ENCODE results near the gene NRIP1. TPM values are rescaled to one million over a fixed set of nuclear protein-coding genes. Genes with fewer than 3 reads are reported as not detected.

Gene NRIP1
- total RNA-seq, 2 donors from 2014 or later, result 11.9 to 30.9 TPM

DNA sequence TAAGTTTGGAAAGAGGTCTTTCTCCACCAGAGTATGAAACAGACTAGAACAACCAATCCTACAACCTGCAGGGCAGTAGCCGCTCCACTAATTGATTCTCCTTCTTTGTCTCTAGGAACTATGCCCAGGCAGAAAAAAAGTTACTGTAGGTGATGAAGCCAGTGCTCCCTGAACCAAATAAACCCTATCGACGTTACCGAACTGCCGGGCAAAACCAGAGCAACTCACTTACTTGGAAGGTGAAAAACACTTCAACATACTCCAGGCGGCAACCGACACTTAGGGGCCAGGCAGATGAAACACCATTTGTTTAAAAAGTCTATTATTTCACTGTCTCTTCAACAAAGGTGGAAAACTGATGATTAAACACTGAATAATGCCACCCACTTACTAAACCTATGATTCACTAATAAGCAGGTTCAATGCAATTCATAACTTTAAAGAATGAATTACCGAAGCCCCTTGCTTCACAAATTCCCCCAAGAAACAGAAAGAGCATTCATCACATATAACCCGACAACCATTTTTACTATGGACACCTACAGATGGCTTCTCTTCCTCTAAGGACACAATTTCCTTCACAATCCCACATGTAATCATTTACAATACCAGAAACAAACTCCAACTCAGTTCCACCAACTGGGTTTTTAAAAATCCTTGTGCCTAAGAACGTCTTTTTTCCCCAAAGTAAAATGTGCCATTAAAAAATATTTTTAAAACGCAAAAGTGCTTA lies 1.6 kb downstream of the NRIP1 start:
- no peaks in the 10 kb centered on the region for H3K36me3 ChIP-seq
- H3K4me3 ChIP-seq, result peak overlapping the region; percentile 94
- peak overlapping the region in 1 of 2 donors; percentile 95 for H3K27ac ChIP-seq
- DNase-seq (ENCODE audit: low spot score), result no peak
- TF ChIP-seq CTCF (IDR thresholded peaks at IDR 0.05), result no peak
- H3K27me3 ChIP-seq (replicated peaks; ENCODE audit: insufficient read depth), result no peaks in the 10 kb centered on the region
- no peaks in the 10 kb centered on the region for H3K9me3 ChIP-seq
- ATAC-seq (ENCODE audit: insufficient number of reproducible peaks, low FRiP score, low read depth), result no peak
- H3K4me1 ChIP-seq (ENCODE audit: control insufficient read depth in 1 of 2, low read depth in 2 of 2), result peaks cover 23 to 52% of the 10 kb centered on the region in 2 donors

DNA sequence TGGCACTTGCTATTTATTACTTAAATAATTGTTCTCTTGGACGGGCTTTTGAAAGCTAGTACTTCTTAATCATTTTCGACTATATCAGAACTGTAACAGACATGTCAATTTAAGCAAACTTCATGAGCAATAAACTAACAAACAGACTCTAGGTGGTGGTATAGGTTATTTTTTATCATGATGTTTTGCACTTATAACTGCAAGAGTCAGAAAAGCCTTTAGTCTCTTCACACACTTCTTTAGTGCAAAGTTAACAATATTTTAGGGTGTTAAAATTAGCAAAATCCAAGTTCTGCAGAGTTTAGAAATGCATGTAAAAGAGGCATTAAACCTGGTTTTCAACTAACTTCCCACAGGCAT lies 2.2 kb downstream of the NRIP1 start:
- Histone ChIP-seq H3K27me3 (replicated peaks; ENCODE audit: insufficient read depth) (no peaks in the 10 kb centered on the region), H3K4me1 (ENCODE audit: control insufficient read depth in 1 of 2, low read depth in 2 of 2) (peaks cover 29 to 55% of the 10 kb centered on the region in 2 donors), H3K27ac (no peak overlapping the region), H3K9me3 (no peaks in the 10 kb centered on the region), H3K36me3 (no peaks in the 10 kb centered on the region), H3K4me3 (peak overlapping the region; percentile 94)
- TF ChIP-seq CTCF (IDR thresholded peaks at IDR 0.05), result no peak
- DNase-seq (ENCODE audit: low spot score) (no peak), ATAC-seq (ENCODE audit: insufficient number of reproducible peaks, low FRiP score, low read depth) (no peak)

DNA sequence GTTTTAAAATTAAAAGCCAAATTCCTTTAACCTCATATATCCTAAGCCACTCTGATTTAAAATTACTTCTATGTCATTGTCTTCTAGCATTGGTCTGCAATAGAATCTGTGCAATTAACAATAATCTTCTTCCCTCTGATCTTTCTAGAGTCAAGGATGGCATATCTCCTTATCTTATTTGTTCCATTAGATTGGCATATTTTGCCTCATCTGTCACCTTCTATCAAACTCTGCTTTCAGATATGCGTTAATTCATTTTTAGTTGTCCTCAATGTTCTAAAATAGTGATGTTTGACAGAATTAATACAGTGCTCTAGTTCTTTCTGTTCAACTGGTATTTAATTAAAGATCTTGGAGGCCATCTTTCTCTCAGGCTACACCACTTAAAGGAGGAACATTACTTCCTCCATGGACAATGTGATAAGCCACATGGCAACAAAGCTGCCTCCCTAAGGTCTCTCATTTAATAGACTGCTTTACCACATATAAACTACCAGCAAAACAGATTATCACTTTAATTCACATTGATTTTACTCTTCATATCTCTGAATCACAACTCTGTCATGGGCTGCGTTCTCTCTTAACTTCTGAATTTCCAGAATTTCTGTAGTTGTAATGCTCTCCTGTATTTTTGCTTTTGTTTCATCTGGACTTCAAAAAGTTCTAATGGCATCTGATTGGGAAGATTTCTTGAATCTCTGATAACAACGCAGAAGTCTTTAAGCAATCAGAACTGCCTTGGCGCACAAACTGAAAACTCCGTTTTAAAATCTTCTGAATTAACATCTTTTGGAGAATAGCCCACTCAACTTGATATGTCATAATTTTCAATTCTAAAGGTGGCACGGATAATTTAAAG lies 2.8 kb downstream of the NRIP1 start:
- ATAC-seq (ENCODE audit: insufficient number of reproducible peaks, low FRiP score, low read depth) (no peak), DNase-seq (ENCODE audit: low spot score) (no peak)
- H3K4me1 ChIP-seq (ENCODE audit: control insufficient read depth in 1 of 2, low read depth in 2 of 2), result peaks cover 34 to 61% of the 10 kb centered on the region in 2 donors
- TF ChIP-seq CTCF (IDR thresholded peaks at IDR 0.05), result no peak
- H3K9me3 ChIP-seq, result no peaks in the 10 kb centered on the region
- H3K27me3 ChIP-seq (replicated peaks; ENCODE audit: insufficient read depth), result no peaks in the 10 kb centered on the region
- H3K27ac ChIP-seq, result no peak overlapping the region
- H3K36me3 ChIP-seq, result no peaks in the 10 kb centered on the region
- no peak overlapping the region for H3K4me3 ChIP-seq

GRCh38 chr21:15061279-15061678 lies 3.5 kb downstream of the NRIP1 start:
- DNase-seq (ENCODE audit: low spot score), result no peak
- H3K27ac ChIP-seq, result no peak overlapping the region
- H3K4me3 ChIP-seq, result peak overlapping the region; percentile 18
- H3K9me3 ChIP-seq, result no peaks in the 10 kb centered on the region
- peaks cover 33 to 63% of the 10 kb centered on the region in 2 donors for H3K4me1 ChIP-seq (ENCODE audit: control insufficient read depth in 1 of 2, low read depth in 2 of 2)
- TF ChIP-seq CTCF (IDR thresholded peaks at IDR 0.05), result no peak
- no peak for ATAC-seq (ENCODE audit: insufficient number of reproducible peaks, low FRiP score, low read depth)
- no peaks in the 10 kb centered on the region for H3K36me3 ChIP-seq
- H3K27me3 ChIP-seq (replicated peaks; ENCODE audit: insufficient read depth), result no peaks in the 10 kb centered on the region

DNA sequence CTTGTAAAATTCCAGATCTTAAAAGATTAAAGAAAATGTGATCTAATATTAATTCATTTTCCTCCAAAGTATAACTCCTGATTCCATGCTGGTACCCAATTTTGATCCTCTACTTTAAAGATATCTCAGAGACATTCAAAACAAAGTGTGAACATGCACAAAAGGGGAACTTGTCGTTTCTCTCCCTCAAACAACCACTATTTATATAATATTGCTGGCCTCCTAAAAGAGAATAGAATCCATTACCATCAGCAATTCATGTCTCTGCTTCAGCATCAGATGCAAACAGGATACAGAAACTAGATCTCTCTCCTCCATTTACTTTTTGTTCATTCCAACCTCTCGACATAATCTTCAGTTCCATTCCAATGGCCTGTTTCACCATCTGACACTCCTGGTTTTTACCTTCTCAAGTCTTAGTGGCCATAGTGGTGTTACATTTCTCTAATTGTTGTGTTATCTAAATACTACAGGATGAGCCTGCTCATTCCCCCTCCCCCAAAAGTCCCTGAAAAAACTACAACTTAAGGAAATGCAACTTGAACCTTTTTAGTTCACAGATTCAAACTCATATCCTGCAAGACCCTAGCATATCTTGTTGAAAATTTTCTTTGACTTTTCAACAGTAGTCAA lies 4.1 kb downstream of the NRIP1 start:
- no peak for TF ChIP-seq CTCF (IDR thresholded peaks at IDR 0.05)
- Histone ChIP-seq H3K27me3 (replicated peaks; ENCODE audit: insufficient read depth) (no peaks in the 10 kb centered on the region), H3K9me3 (no peaks in the 10 kb centered on the region), H3K36me3 (no peaks in the 10 kb centered on the region), H3K4me1 (ENCODE audit: control insufficient read depth in 1 of 2, low read depth in 2 of 2) (peaks cover 33 to 63% of the 10 kb centered on the region in 2 donors), H3K27ac (no peak overlapping the region), H3K4me3 (peak overlapping the region; percentile 18)
- no peak for DNase-seq (ENCODE audit: low spot score)
- no peak for ATAC-seq (ENCODE audit: insufficient number of reproducible peaks, low FRiP score, low read depth)
